IPS-18a (cell line): ENCODE measurements around the gene GPR137.

Experiments
- H3K27ac ChIP-seq: one replicate; pipeline ENCODE4 v1.5.1; 2013; ENCODE audit warnings: low read length
- H3K27me3 ChIP-seq: one replicate; pipeline ENCODE4 v1.6.1; 2013; ENCODE audit warnings: mild to moderate bottlenecking, low read length; ENCODE audit not compliant: control insufficient read depth, insufficient read depth
- H3K36me3 ChIP-seq: one replicate; pipeline ENCODE4 v1.6.1; 2013; ENCODE audit warnings: low read depth, low read length; ENCODE audit not compliant: control insufficient read depth
- H3K4me1 ChIP-seq: one replicate; pipeline ENCODE4 v1.6.1; 2013; ENCODE audit warnings: low read depth, low read length; ENCODE audit not compliant: control insufficient read depth
- H3K4me3 ChIP-seq: one replicate; pipeline ENCODE4 v1.5.1; 2013; ENCODE audit warnings: low read length
- H3K9ac ChIP-seq: one replicate; pipeline ENCODE4 v1.6.1; 2013; ENCODE audit warnings: mild to moderate bottlenecking, low read length, moderate library complexity
- H3K9me3 ChIP-seq: one replicate; pipeline ENCODE4 v1.6.1; 2013; ENCODE audit warnings: low read depth, low read length; ENCODE audit not compliant: control insufficient read depth

The GPR137 gene

DNA sequence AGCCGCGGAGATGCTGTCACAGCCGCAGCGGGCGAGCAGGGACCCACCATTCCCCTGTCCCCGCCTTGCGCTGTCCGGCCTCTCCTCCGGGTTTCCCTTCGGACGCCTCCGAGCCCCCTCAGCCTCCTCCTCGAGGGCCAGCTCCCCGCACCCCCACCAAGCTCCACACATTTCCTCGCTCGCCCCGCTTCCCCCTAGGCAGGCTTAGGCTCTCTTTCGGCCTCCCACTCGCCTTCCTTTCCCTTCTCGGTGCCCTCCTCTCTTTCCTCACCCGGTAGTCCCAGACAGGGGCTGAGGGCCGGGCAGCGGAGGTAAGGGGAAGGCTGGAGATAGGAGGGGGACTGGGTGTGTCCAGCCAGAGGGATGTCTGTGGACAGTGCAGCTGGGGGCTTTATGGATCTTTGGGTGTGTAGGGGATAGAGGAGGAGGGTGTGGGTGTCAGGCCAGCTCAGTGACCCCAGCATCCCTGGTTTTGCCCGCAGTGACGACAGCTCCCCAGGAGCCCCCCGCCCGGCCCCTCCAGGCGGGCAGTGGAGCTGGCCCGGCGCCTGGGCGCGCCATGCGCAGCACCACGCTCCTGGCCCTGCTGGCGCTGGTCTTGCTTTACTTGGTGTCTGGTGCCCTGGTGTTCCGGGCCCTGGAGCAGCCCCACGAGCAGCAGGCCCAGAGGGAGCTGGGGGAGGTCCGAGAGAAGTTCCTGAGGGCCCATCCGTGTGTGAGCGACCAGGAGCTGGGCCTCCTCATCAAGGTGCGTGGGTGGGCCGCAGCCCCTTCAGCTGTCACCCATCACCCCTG, 7.0 kb downstream of the GPR137 start:
- no peak overlapping the region for H3K27ac ChIP-seq
- H3K27me3 ChIP-seq = peaks cover 87% of the 10 kb centered on the region
- H3K9me3 ChIP-seq = no peaks in the 10 kb centered on the region
- H3K4me1 ChIP-seq = no peaks in the 10 kb centered on the region
- no peak overlapping the region for H3K4me3 ChIP-seq
- no peaks in the 10 kb centered on the region for H3K36me3 ChIP-seq
- no peak overlapping the region for H3K9ac ChIP-seq

DNA sequence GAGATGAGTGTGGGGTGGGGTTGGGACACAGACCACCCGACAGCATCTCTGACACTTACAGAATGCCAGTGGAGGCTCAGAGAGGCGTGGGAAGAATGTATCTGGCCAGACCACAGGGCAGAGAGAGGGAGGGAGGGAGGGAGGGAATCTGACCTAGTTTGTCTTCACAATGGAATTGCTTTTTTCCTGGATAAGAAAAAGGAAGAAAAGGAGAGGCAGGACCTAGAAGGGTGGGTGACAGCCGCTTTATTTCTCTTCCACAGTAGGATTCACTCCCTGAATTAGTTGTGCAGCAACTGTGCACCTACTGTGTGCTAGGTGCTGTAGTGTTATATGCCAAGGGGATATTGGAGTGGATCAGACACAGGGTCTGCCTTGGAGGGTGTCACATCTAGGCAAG, 9.1 kb downstream of the GPR137 start:
- Histone ChIP-seq H3K4me1 (no peaks in the 10 kb centered on the region), H3K4me3 (no peak overlapping the region), H3K36me3 (no peaks in the 10 kb centered on the region), H3K9ac (no peak overlapping the region), H3K27ac (no peak overlapping the region), H3K9me3 (no peaks in the 10 kb centered on the region), H3K27me3 (peaks cover 100% of the 10 kb centered on the region)

DNA sequence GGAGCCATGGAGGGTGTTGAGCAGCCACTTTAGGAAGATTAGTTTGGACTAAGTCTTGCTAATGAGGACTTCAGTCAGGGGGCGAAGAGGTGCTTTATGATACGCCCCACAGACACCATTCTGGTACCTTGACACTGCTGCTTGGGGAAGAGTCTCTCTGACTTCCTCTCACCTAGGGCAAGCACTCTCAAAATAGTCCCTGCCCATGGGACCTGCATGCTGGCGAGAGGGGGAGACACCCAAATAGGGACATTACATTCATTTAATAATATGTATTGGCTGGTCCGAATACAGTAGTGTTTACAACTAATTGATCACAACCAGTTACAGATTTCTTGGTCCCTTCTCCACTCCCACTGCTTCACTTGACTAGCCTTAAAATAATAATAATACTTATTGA, 10.1 kb downstream of the GPR137 start:
- no peaks in the 10 kb centered on the region for H3K36me3 ChIP-seq
- H3K27ac ChIP-seq = no peak overlapping the region
- no peaks in the 10 kb centered on the region for H3K4me1 ChIP-seq
- H3K27me3 ChIP-seq = peaks cover 100% of the 10 kb centered on the region
- no peak overlapping the region for H3K9ac ChIP-seq
- H3K9me3 ChIP-seq = no peaks in the 10 kb centered on the region
- no peak overlapping the region for H3K4me3 ChIP-seq

DNA sequence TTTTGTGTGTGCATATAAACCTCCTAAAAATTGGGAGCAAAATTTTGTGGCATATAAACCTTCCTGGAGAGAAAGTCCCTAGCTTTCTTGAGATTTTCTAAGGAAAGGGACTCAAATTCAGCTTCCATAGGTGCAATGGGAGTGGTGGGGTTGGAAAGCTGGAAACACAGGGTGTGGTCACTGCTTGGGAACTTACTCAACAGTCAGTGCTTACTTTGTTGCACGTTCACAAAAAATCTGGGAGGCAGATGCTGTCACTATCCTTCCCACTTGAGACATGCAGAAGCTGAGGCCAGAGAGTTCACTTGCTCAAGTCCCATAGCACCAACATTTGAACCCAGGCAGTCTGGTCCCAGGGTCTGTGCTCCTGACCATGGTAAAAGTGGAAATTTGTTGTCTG, 10.6 kb downstream of the GPR137 start:
- Histone ChIP-seq H3K27ac (no peak overlapping the region), H3K36me3 (no peaks in the 10 kb centered on the region), H3K4me3 (no peak overlapping the region), H3K9ac (no peak overlapping the region), H3K9me3 (no peaks in the 10 kb centered on the region), H3K27me3 (peaks cover 100% of the 10 kb centered on the region), H3K4me1 (no peaks in the 10 kb centered on the region)

DNA sequence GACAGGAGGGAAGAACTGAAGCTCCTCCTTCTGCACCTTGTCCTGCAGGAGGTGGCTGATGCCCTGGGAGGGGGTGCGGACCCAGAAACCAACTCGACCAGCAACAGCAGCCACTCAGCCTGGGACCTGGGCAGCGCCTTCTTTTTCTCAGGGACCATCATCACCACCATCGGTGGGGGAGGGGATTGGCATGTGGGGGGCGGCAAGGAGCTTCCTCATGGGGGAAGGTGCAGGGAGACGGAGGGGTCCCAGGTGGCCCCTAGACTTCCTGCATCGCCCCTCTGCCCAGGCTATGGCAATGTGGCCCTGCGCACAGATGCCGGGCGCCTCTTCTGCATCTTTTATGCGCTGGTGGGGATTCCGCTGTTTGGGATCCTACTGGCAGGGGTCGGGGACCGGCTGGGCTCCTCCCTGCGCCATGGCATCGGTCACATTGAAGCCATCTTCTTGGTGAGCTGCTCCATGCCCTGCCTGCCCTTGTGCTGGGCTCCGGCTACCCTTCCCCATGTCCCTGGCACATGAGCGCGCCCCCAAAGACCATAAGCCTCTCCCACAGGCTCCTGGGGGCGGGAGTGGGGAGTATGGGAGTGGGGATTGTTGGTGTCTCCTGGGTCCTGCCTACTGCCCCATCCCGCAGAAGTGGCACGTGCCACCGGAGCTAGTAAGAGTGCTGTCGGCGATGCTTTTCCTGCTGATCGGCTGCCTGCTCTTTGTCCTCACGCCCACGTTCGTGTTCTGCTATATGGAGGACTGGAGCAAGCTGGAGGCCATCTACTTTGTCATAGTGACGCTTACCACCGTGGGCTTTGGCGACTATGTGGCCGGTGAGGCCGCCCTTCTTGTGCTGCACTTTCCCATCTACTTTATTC, 11.4 kb downstream of the GPR137 start:
- H3K27ac ChIP-seq = no peak overlapping the region
- H3K4me3 ChIP-seq = no peak overlapping the region
- no peaks in the 10 kb centered on the region for H3K36me3 ChIP-seq
- no peaks in the 10 kb centered on the region for H3K4me1 ChIP-seq
- H3K9ac ChIP-seq = no peak overlapping the region
- H3K27me3 ChIP-seq = peaks cover 100% of the 10 kb centered on the region
- no peaks in the 10 kb centered on the region for H3K9me3 ChIP-seq

DNA sequence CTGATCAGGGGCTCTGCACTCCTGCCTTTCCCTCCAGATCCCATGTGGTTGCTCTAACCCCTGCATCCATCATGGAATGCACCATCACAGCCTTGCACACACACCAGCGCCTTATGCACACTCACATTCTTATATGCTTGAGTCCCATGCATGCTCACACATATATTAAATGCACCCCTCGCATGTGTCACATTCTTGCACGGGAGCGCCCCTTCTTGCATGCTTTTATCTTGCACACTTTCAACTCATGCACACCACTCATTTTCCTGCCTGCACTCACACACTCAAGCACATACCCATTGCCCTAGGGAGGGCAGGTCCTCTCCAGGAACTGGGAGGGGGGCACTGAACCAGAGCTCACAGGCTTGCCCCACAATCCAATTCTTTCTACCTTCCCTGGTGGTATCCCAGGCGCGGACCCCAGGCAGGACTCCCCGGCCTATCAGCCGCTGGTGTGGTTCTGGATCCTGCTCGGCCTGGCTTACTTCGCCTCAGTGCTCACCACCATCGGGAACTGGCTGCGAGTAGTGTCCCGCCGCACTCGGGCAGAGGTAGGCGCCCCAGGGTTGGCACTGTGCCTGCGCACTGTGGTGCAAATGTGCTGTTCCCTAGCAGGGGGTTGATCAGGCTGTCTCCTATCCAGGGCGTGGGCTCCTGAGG, 12.2 kb downstream of the GPR137 start:
- Histone ChIP-seq H3K9ac (no peak overlapping the region), H3K36me3 (no peaks in the 10 kb centered on the region), H3K9me3 (no peaks in the 10 kb centered on the region), H3K4me1 (no peaks in the 10 kb centered on the region), H3K27me3 (peaks cover 92% of the 10 kb centered on the region), H3K4me3 (no peak overlapping the region), H3K27ac (no peak overlapping the region)

DNA sequence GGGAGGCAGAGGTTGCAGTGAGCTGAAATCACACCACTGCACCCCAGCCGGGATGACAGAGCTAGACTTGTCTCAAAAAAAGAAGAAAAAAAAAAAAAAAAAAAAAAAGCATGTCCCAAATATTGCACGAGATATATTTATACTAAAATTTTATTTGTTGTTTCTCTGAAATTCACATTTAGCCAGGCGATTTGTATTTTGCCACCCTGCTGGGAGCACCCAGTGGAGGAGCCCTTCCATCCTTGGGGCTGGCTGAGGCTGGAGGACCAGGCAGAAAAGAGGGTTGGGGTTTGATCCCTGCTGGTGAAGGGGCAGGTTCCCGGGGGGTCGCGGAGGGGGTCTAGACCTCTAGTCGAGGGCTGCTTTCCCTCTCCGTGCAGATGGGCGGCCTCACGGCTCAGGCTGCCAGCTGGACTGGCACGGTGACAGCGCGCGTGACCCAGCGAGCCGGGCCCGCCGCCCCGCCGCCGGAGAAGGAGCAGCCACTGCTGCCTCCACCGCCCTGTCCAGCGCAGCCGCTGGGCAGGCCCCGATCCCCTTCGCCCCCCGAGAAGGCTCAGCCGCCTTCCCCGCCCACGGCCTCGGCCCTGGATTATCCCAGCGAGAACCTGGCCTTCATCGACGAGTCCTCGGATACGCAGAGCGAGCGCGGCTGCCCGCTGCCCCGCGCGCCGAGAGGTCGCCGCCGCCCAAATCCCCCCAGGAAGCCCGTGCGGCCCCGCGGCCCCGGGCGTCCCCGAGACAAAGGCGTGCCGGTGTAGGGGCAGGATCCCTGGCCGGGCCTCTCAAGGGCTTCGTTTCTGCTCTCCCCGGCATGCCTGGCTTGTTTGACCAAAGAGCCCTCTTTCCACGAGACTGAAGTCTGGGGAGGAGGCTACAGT, 13.6 kb downstream of the GPR137 start:
- no peak overlapping the region for H3K27ac ChIP-seq
- H3K9ac ChIP-seq = no peak overlapping the region
- no peaks in the 10 kb centered on the region for H3K36me3 ChIP-seq
- H3K9me3 ChIP-seq = no peaks in the 10 kb centered on the region
- peaks cover 5% of the 10 kb centered on the region for H3K4me1 ChIP-seq
- H3K27me3 ChIP-seq = peaks cover 78% of the 10 kb centered on the region
- peak overlapping the region; percentile 24 for H3K4me3 ChIP-seq

DNA sequence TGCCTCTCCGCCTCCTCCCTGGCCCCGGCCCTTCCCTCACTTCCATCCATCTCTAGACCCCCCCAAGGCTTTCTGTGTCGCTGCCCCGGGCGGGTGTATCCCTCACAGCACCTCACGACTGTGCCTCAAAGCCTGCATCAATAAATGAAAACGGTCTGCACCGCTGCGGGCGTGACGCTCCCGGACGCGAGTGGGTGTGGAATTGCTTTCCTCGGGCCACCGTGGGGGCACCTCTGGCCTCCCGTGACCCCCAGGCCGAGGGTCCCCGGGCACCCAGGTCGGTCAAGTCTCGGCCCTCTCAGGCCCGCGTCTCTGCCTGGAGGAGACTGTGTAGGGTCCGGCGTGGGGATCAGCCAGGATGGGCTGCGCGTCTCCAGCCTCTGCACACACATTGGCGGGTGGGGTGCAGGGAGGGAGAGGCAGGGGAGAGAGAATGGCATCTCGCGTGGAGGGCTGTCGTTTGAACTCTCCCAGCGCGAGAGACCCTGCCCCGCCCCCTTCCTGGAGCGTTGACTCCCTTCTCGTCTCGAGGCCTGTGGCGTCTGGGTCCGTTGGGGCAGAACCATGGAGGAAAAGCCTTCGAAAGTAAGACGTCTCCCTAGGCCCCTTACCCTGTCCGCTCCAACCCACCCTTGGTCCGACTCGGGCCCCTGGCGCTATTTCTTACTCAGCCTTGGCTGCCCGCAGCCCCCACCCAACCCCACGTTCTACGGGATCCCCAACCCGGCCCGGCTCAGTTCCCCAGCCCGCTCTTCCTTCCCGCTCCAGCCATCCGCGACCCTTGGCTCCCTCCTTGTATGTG, 14.4 kb downstream of the GPR137 start, which contains the start of gene CATSPERZ:
Gene CATSPERZ (plus strand): TSS at position 512 of the 802 bp plus-strand sequence. CDS start 53 bp downstream, at position 565.
- Histone ChIP-seq H3K27me3 (peaks cover 70% of the 10 kb centered on the region), H3K9me3 (no peaks in the 10 kb centered on the region), H3K9ac (no peak within 1 kb of the TSS), H3K27ac (no peak within 1 kb of the TSS), H3K36me3 (no peaks in the 10 kb centered on the region), H3K4me1 (peaks cover 6% of the 10 kb centered on the region), H3K4me3 (peak within 1 kb of the TSS; percentile 24)

DNA sequence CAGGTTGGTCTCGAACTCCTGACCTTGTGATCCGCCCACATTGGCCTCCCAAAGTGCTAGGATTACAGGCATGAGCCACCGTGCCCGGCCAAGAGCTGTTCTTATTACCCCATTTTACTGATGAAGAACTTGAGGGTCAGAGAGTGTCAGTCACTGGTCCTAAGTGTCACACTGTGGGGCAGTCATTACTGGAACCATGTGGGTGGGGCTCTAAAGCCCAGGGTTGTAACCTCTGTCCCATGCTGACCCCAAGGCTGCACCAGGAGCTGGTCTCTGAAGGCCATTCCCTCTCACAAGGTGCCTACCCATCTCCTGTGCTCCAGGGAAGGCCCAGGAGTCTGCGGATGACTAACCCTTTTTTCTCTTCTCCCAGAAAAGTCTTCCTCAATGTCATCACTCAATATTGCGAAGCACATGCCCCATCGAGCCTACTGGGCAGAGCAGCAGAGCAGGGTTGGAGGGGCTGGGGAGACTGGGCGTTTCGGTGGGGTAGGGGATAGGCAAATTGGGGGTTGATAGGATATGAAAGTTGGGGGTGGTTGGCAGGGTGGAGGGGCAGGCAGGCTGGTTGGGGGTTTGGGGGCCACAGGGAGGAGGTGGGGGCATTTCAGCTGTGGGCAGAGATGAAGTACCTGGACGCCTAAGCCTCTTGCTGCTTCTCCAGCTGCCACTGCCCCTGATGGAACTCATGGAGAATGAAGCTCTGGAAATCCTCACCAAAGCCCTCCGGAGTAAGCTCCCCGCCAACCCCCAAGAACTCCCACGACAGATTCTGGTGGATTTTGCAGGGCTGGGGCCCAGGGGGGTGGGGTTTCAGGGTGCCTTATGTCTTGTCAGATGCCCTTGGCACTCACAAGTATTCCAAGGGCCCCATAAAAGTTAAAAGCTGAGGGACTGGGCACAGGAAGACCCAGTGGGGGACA, 17.7 kb downstream of the GPR137 start:
- Histone ChIP-seq H3K27ac (no peak overlapping the region), H3K4me1 (peaks cover 10% of the 10 kb centered on the region), H3K9ac (no peak overlapping the region), H3K9me3 (no peaks in the 10 kb centered on the region), H3K27me3 (peaks cover 37% of the 10 kb centered on the region), H3K36me3 (no peaks in the 10 kb centered on the region), H3K4me3 (peak overlapping the region; percentile 66)

DNA sequence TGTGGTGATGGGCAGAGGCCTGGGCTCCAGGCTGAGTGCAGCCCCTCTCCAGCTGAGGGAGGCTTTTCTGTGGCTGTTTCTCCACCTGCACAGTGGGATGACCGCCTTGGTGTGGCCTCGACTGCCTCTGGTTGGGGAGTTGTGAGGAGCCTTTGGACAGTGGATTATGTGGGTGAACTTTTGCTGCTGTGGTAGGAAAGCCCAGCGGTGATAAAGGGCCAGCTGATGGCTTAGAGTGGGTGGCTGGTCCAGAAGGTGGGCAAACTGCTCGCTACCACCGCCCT, 18.3 kb downstream of the GPR137 start:
- Histone ChIP-seq H3K9ac (peak overlapping the region; percentile 83), H3K4me3 (peak overlapping the region; percentile 66), H3K4me1 (peaks cover 10% of the 10 kb centered on the region), H3K27me3 (peaks cover 31% of the 10 kb centered on the region), H3K27ac (no peak overlapping the region), H3K36me3 (no peaks in the 10 kb centered on the region), H3K9me3 (no peaks in the 10 kb centered on the region)
